HK-2 (cell line): ENCODE results near the gene ZBTB42.
"Not testable (repeated sequence)": the region's sequence is repeated elsewhere in the genome, so short reads cannot be mapped to it uniquely, and the experiment has no call there.

ENCODE experiments used
- DNase-seq: peaks from one replicate; pipeline ENCODE4 v3.0.0-alpha.2; 2018; ENCODE audit not compliant: unreplicated experiment

ZBTB42 gene

DNA sequence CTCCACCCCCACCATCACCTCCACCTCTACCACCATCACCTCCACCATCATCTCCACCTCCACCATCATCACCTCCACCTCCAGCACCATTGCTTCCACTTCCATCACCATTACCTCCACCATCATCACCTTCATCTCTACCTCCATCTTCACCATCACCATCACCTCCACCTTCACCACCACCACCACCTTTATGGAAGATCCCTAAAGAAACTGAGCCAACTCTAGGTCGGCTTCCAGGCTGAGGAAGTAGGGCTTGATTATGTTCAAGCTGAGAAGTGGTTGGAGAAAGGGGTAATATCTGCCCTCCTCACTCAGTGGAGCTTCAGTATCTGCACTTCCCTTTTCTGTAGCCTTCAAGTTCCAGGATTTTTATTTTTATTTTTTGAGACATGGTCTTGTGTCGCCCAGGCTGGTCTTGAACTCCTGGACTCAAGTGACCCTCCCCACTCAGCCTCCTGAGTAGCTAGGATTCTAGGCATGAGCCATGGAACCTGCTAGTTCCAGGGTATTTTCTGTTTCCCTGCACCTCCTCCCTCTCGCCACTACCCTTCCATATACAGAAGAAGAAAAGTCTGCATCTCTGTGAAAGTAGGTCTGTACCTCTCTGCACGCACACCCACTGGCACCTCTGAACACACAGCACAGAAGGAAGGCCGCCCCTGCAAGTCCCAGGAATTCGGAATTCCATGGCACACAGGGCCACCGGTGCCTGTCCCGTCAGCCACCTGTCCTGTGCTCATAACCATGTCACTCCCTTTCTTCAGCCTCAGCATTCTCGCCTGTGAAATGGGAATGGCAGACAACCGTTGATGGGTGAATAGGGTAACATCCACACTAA, 5.9 kb downstream of the ZBTB42 start:
- DNase-seq: no peak

DNA sequence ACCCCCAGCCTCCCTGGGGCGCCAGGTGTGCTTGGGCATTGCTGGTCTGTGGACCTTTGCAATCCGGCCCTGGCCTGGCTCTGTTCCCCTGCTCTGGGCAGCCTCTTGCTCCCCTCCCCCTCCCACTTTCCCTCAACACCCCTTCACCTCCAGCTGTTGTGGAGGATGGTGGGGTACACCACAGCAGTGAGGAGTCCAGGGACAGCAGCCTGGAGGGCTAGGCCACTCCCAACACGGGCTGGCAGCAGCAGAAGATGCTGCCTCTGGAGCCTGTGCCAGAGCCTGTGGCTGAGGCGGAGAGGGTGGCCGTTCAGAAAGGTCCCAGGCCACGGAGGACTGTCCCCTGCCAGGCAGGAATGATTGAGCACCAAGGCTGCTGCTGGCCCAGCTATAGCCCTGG, 7.6 kb downstream of the ZBTB42 start:
- no peak for DNase-seq

DNA sequence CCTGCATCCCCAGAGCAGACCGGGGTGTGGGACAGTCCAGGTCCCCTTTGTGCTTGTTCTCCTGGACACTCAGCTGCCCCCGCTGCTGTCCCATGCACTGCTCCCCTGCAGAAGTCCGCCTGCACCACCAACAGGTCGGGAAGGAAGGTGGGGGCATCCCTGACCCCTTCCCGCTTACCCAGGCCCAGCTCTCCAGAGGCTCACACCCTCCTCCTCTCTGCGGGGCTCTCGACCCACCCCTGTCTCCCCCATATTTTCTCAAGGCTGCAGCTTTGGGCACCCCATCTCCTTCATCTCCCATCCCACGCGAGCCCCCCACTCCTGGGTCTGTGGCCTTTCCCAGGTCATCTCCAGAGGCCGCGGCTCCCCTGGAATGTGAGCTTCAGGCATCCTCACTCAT, 9.4 kb downstream of the ZBTB42 start:
- DNase-seq: no peak

DNA sequence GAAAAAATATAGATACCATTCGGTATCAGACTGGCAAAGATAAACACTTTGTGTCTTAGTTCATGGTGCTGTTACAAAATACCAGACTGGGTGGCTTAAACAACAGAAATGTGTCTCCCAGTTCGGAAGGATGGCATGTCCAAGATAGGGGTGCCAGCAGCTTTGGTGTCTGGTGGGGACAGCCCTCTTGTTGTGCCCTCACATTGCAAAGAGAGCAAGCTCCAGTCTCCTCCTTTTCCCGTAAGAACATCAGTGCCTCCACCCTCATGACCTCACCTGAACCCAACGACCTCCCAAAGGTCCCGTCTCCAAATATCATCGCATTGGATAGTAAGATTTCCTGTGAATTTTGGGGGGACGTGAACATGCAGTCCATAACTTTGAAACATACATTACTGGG, 12.4 kb downstream of the ZBTB42 start:
- no peak for DNase-seq

DNA sequence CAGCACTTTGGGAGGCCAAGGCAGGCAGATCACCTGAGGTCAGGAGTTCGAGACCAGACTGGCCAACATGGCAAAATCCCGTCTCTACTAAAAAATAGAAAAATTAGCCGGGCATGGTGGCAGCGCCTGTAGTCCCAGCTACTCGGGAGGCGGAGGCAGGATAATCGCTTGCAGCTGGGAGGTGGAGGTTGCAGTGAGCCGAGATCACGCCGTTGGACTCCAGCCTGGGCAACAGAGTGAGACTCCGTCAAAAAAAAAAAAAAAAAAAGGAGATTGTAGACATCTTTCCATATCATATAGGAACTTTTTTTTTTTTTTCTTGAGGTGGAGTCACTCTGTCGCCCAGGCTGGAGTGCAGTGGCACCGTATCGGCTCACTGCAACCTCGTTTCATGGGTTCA, 13.8 kb downstream of the ZBTB42 start:
- DNase-seq: not testable (repeated sequence)

DNA sequence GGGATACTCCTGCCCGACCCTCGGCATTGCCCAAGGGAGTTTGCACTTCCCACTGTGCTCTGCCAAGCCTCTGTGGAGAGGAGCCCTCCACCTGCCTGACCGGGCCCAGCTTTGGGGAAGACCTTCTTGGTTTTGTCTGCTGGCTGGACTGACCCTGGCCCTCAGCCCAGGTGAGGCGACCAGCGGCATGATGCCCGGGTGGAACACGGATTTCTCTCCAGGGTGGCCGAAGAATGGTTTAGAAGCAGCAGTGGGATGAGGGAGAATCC, 15.6 kb downstream of the ZBTB42 start:
- DNase-seq: no peak

DNA sequence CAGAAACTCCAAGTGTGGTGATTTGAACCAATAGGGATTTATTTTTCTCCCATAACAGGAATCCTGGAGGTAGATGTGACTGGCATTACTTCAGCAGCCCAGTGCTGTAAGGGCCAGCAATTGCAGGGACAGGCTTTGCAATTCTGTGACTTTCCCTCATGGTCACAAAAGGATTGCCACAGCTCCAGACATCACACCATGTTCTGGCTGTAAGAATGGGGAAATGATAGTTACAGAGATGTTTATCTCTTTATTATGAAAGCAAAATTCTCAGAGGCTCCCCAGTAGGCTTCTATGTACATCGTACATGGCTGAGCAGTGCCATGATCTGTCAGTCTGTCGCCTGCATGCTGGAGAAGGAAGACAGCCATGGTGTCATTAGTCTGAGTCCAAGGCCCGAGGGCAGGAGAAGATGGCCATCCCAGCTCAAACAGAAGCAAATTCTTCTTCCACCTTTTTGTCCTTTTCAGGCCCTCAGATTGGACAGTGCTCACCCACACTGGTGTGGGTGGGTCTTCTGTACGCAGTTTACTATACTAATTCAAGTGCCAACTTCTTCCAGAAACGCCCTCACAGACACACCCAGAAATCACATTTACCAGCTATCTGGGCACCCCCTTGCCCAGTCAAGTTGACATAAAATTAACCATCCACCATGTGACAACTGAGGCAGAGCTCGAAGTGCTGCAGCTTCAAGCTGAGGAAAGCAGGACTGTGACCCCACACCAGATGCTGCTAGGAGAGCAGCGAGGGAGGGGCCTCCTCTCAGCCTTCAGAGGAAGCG, 17.2 kb downstream of the ZBTB42 start:
- no peak for DNase-seq

DNA sequence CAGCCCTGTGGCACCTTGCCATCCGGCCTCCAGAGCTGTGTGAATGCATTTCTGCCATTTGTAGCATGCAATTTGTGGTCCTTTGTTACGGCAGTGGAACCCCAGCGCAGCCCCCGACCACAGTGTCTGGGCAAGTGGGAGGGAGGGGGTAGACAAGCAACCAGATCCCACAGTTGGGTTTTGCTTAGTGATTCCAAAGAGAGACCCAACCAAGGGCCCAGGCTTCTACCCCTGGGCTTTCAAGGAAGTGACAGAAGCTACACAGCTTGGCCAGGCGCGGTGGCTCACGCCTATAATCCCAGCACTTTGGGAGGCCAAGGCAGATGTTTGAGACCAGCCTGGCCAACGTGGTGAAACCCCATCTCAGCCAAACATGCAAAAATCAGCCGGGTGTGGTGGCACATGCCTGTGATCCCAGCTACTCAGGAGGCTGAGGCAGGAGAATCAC, 17.8 kb downstream of the ZBTB42 start:
- no peak for DNase-seq

DNA sequence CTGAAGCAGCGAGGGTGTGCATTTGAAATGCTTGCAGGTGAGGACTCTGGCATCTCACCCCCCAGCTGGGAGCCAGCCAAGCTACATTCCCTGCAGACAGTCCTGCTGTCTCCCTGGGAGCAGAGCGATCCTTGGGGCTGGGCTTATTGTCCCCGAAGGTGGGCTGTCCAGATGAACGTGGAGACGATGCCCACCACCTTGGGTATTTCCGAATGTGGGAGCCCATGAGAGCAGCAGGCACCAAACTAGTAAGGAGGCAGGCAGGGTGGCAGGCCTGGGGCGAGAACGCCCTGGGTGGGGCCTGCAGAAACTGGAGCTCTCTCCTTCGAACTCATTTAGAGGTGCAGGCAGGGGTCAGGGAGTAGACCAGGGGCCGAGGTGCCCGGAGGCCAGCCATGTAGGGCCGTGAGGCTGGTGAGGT, 18.5 kb downstream of the ZBTB42 start:
- no peak for DNase-seq

DNA sequence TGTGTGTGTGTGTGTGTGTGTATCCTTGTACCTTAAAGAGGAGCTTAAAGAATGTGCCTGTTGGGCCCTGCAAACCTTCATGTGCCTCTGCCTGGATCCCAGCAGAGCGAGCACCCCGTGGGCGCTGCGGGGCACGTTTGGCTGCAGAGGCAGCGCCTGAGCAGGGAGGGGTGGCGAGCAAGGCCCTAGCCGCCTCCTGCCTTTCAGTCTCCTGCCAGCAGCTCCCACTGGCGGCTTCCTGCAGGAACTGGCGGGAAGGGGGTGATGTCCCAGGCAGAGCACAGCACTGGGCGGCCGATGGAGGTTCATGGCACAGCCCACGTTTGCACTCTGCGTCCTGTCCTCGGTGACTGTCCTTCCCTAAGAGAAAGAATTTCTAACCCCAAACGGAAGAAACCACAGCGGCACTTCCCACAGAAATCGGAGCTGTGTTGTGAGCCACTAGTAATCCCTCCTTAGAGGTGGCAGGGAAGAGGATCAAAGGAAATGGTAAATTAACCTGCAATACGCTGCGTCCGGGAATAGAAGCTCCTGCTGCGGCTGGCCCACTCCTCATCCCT, 19.8 kb downstream of the ZBTB42 start:
- DNase-seq: no peak

DNA sequence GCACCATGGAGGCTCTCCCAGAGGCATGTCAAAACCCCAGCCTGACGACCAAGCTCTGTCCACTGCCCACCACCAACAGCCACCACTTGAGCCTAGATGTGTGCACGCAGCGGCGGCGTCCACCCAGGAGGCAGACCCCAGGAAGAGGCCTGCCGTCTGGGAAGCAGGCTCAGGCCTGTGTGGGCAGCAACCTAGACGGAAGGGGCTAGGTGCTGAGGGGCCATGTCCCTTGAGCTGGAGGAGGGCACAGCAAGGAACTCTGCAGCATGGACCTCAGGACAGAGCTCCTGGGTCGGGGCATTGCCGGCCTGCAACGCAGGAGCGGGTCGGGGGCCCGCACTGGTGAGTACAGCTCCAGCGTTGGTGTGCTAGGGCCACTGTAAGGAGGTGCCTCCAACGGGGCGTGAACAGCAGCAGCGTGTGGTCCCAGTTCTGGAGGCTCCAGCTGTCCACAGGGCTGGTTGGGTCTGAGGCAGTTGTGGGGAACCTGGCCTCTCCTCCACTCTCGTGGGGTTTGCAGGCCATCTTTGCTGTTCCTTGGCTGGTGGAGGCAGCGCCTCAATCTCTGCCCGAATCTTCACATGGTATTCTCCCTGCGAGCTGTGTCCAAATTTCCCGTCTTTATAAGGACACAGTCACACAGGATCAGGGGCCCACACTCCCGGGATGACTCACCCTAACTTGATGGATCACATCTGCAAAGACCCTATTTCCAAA, 20.5 kb downstream of the ZBTB42 start:
- DNase-seq: no peak

DNA sequence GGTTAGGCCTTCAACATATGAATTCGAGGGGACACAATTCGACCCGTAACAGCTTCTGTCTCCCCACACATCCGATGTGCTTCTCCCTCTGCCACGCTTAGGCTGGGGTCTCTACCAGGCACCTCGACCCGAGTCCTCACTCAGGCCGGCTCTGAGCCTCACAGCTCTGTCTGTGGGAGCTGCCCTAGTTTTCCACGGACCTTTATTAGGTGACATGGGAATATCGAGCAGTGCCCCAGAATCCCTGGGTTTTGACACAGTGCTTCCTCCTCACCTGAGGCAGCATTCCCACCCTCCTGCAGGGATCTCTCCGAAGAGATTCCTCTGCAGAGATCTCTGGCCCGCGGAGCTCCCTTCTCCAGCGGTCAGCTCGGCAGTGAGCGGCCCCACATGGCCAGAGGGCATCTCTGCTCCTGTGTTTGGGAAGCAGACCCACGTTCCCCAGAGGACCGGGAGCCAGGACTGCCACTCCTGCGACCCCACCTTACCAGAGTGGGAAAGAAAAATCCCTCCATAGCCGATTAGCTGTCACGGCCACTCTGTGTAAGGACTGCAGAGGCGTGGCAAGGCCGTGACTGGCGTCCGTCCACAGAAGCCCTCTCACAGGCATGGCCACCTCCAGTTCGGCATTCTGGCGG, 21.2 kb downstream of the ZBTB42 start:
- DNase-seq: no peak

DNA sequence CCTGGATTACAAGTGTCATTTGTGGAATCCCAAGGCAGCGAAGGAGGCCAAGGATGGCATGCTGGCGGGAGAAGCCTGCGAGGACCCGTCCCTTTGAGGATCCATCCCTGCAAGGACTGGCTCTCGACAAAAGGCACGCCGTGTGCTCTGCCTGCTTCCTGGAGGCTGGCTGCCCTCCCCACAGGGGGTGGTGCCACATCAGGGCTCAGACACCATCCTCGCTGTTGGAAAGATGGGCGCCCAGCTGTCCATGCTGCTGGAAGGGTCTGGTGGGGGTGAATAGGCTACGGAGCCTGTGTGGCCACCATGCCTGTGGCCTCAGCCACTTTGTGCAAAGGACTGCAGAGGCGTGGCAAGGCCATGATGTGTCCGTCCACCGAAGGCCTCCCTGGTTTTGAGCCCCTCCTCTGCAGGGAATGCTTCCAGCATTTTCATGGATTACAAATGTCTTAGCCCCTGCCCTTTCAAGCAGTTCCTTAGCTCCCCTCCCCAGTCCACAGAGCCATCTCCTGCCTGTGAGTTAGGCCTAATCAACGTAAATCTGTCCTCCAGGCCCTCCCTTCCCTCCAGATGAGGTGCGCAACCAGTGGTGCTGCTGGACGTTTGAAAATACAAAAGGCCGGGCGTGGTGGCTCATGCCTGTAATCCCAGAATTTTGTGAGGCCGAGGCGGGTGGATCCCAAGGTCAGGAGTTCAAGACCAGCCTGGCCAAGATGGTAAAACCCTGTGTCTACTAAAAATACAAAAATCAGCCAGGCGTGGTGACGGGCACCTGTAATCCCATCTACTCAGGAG, 22.1 kb downstream of the ZBTB42 start:
- no peak for DNase-seq

DNA sequence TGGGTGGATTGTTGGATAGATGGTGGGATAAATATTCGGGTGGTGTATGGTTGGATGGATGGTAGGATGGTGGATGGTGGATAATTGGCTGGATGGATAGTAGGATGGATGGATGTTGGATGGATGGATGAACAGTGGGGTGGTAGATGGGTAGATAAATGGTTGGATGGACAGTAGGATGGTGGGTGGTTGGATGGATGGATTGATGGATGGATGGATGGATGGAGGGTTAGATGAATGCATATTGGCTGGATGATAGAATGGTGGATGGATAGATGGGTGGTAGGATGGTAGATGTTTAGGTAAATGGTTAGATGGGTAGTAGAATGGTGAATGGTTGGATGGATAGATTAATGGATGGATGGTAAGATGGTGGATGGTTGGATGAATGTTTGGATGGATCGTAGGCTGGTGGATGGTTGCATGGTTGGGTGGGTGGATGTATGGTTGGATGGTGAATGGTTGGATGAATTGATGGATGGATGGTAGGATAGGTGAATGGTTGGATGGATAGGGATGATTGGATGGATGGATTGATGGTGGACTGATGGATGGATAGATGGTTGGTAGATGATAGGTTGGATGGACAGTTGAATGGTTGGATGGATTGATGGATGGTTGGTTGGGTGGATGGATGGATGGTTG, 23.6 kb downstream of the ZBTB42 start:
- no peak for DNase-seq

DNA sequence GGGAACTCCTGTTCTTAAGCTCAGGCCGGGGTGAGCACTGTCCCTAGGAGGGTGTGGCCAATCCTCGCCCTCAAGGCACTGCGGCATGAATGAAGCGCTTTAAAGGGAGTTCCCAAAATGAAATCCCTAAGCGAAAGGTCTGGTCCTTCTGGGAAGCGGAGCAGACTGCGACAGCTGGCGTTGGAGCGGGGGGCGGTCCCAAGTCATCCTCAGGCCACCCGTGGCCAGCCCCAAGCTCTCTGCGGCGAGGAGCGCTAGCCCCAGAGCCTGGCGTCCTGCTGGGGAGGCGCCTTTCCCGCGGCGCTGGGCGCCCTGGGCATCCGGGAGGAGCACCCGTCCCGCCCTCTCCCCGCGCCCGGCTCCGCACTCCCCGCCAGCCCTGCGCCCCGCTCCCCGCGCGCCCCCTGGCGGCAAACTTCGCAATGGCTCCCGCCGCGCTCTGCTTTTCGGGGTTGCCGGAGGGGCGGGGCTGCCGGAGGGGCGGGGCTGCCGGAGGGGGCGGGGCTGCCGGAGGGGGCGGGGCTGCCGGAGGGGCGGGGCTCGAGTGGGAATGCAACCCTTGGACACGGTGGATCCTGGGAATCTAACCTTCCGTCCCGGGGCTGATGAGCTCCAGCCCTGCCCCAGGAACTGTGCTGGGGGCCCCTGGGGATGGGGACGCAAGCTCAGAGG, 25.4 kb downstream of the ZBTB42 start:
- DNase-seq: peak; percentile 99

DNA sequence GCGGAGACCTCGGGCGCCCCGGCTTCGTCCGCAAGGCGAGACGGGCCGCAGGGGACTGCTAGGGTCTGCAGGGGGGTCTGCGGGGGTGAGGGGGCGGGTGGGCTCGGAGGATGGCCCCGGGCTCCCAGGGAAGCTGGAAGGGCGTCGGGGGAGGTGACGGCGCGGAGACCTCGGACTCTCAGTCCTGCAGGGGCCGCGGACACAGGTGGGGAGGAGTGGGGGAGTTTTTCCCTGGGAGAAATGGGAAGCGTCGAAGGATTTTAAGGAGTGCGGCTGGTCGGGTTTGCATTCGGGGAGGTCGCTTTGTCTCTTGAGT, 25.9 kb downstream of the ZBTB42 start:
- DNase-seq: no peak

DNA sequence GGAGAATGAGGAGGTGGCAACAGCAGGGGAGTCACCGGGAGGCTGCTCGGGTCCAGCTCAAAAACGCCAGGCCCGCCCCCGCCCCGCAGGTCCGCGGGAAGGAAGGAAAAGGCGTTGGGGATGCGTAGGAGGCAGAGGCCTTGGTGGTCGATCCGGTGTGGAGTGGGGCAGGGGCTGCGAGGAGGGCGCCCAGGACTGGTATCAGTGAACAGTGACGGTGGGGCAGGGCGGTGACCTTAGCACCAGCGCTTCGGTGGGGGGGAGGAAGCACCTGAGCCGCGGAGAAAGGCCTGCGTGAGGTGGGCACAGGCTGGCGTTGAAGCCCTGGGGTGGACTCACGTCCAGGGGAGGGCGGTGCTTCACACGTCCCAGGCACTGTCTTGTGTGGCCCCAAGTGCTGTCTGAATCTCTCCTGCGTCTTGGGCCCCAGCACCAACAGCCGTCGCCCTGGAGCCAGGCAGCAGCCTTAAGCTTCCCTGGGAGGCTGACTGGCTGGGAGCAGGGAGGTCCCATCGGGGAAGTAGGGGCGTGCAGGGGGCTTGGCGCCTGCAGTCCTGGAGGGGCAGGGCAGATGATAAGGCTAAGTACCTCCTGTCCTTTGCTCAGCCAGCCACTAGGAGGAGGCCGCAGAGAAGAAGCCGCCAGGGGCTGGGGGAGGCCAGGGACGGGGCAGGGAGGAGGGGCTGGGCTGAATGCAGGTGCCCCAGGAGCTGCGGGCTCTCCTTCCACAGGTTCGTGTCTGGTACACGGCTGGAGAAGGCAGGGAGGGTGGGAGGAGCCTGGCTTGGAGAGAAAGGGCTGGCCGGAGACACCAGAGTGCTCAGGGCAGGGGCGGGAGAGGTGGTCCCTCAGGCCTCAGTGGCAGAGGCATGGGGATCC, 26.5 kb downstream of the ZBTB42 start:
- peak; percentile 59 for DNase-seq

DNA sequence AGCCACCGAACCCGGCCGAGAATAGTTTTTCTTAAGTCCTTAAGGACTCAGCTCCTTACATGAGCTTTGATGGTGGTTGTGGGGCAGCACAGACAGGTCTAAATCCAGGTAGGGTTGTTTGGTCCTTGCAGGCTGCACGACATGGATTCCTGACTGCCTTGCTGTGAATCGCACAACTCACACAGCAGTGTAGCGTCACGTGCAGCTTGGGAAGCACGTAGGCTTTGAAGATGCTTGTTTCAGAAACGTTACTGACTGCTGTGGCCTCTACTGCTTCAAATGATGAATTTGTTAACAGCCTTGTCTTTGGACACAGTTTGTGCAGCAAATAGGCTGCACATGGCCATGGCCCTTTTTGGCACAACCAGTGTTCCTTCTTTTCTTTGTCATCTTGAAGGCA, 29.9 kb downstream of the ZBTB42 start:
- DNase-seq: no peak
